HepG2 (cell line): ENCODE data around the gene TTC28. TPM values are rescaled to one million over a fixed set of nuclear protein-coding genes. Genes with fewer than 3 reads are reported as not detected.

ENCODE experiments used
- ATAC-seq: fragments of 200-7000 bp; cut with Tn5 transposase; 3 replicates; pipeline ENCODE4 v1.9.1; 2020; ENCODE audit warnings: mild to moderate bottlenecking, moderate library complexity
- BruUV-seq: library from RNA; stranded (reverse); fragments of 400-500 nt; replicated peaks from 2 replicates; lab custom pipeline; 2021; lab: Mats Ljungman, UMichigan
- CTCF ChIA-PET: fragments of 300-600 bp; formaldehyde crosslinking; extraction: SDS; loops from one replicate; lab custom pipeline; 2021; ENCODE audit warnings: low total read pairs, inconsistent platforms, low intra/inter-chr PET ratio; lab: Yijun Ruan, JAX
- POLR2A ChIA-PET: fragments of 350-600 bp; sonication (Branson Sonifier 250); formaldehyde crosslinking; loops from one replicate; lab custom pipeline; 2020; ENCODE audit warnings: antibody characterized with exemption, inconsistent platforms; lab: Yijun Ruan, JAX
- DNase-seq: peaks from one replicate; pipeline ENCODE4 v3.0.0-alpha.2; 2015; ENCODE audit warnings: low spot score
- FAIRE-seq: peaks from 3 replicates; lab custom pipeline; 2011; peaks lifted over from hg19 to GRCh38; lab: Jason Lieb, UNC
- H2AFZ ChIP-seq: one replicate; pipeline ENCODE4 v1.6.1; 2011; ENCODE audit warnings: low read length, inconsistent platforms
- H3K27ac ChIP-seq: fragments of 300-600 bp; 3 replicates; pipeline ENCODE4 v1.8.0; 2011; ENCODE audit warnings: mixed run types, mild to moderate bottlenecking, mixed read lengths, low read length, inconsistent platforms; ENCODE audit not compliant: insufficient read depth; ENCODE audit errors: extremely low read length
- H3K27me3 ChIP-seq, 2 experiments: fragments of 200-600 bp in 1 of 2; 2 replicates in 1 of 2; 3 replicates in 1 of 2; pipeline versions ENCODE4 v1.6.0 to v1.8.0; 2011; ENCODE audit warnings: low read length in 2 of 2, mild to moderate bottlenecking in 2 of 2, moderate library complexity in 2 of 2, inconsistent platforms in 1 of 2; ENCODE audit not compliant: insufficient read depth in 2 of 2, control insufficient read depth in 1 of 2
- H3K36me3 ChIP-seq, 2 experiments: fragments of 200-600 bp in 1 of 2; replicated peaks in 1 of 2; 2 replicates in 1 of 2; 3 replicates in 1 of 2; pipeline versions ENCODE4 v1.5.1 to v1.8.0; 2011; ENCODE audit warnings: low read length in 2 of 2, inconsistent platforms in 1 of 2; ENCODE audit not compliant: insufficient read depth in 2 of 2, control insufficient read depth in 1 of 2
- H3K4me1 ChIP-seq: 2 replicates; pipeline ENCODE4 v1.5.1; 2012; ENCODE audit warnings: low read length, inconsistent platforms; ENCODE audit not compliant: insufficient read depth
- H3K4me2 ChIP-seq: 2 replicates; pipeline ENCODE4 v1.6.0; 2011; ENCODE audit warnings: low read depth, low read length, inconsistent platforms
- H3K4me3 ChIP-seq, 3 experiments: fragments of 200-600 bp in 1 of 3; sonication (generic), shearing (Covaris generic) in 1 of 3; replicated peaks in 1 of 3; 2 replicates each; pipeline ENCODE4 v1.5.1; 2011 to 2016; ENCODE audit warnings: low read length in 3 of 3, inconsistent platforms in 2 of 3, low read depth in 2 of 3, mild to moderate bottlenecking in 2 of 3, control low read depth in 1 of 3, mixed read lengths in 1 of 3; ENCODE audit not compliant: insufficient read depth in 1 of 3
- H3K79me2 ChIP-seq: one replicate; pipeline ENCODE4 v1.6.1; 2011; ENCODE audit warnings: low read length, inconsistent platforms; ENCODE audit not compliant: insufficient read depth
- H3K9ac ChIP-seq: 2 replicates; pipeline ENCODE4 v1.6.0; 2011; ENCODE audit warnings: mild to moderate bottlenecking, low read depth, low read length, inconsistent platforms; ENCODE audit not compliant: insufficient read depth
- H3K9me3 ChIP-seq: 2 replicates; pipeline ENCODE4 v1.5.1; 2012; ENCODE audit warnings: mild to moderate bottlenecking, low read length
- H4K20me1 ChIP-seq: 2 replicates; pipeline ENCODE4 v1.6.0; 2011; ENCODE audit warnings: inconsistent platforms, mild to moderate bottlenecking, low read length, moderate library complexity; ENCODE audit not compliant: insufficient read depth
- AHR ChIP-seq: IDR thresholded peaks from 2 replicates; pipeline ENCODE4 v1.6.1; 2018; ENCODE audit warnings: missing genetic modification reagents, missing compliant biosample characterization
- DBP ChIP-seq: sonication (generic); formaldehyde crosslinking; IDR thresholded peaks from 2 replicates; pipeline ENCODE4 v1.4.0; 2020; ENCODE audit warnings: missing genetic modification reagents; ENCODE audit errors: not compliant biosample characterization
- GATAD1 ChIP-seq: IDR thresholded peaks from 2 replicates; pipeline ENCODE4 v1.6.1; 2016; ENCODE audit warnings: missing genetic modification reagents, missing compliant biosample characterization
- HCFC1 ChIP-seq: fragments of 150-350 bp; IDR thresholded peaks from 2 replicates; pipeline ENCODE4 v1.6.1; 2014; ENCODE audit warnings: low read depth, low read length
- HDAC2 ChIP-seq: sonication (generic); formaldehyde crosslinking; IDR thresholded peaks from 2 replicates; pipeline ENCODE4 v1.4.0; 2020; ENCODE audit warnings: missing genetic modification reagents
- HES4 ChIP-seq: sonication (generic); formaldehyde crosslinking; IDR thresholded peaks from 2 replicates; pipeline ENCODE4 v1.9.0; 2021; ENCODE audit warnings: mild to moderate bottlenecking, missing genetic modification reagents, borderline replicate concordance
- KDM2A ChIP-seq: sonication (generic); formaldehyde crosslinking; IDR thresholded peaks from 2 replicates; pipeline ENCODE4 v1.4.0; 2020; ENCODE audit warnings: low read depth, missing genetic modification reagents, borderline replicate concordance
- KDM6A ChIP-seq: IDR thresholded peaks from 2 replicates; pipeline ENCODE4 v1.6.1; 2016; ENCODE audit warnings: low read depth
- MED13 ChIP-seq: sonication (generic); formaldehyde crosslinking; IDR thresholded peaks from 2 replicates; pipeline ENCODE4 v1.5.0; 2020; ENCODE audit warnings: missing genetic modification reagents
- MEIS2 ChIP-seq: sonication (generic); formaldehyde crosslinking; IDR thresholded peaks from 2 replicates; pipeline ENCODE4 v1.9.0; 2021; ENCODE audit warnings: mild to moderate bottlenecking, missing genetic modification reagents
- NFE2L1 ChIP-seq: sonication (generic); formaldehyde crosslinking; IDR thresholded peaks from 2 replicates; pipeline ENCODE4 v1.4.0; 2020; ENCODE audit warnings: missing genetic modification reagents, mild to moderate bottlenecking, borderline replicate concordance
- RCOR2 ChIP-seq: IDR thresholded peaks from 2 replicates; pipeline ENCODE4 v1.6.1; 2016; ENCODE audit warnings: missing biosample characterization, missing genetic modification reagents
- SAP130 ChIP-seq: IDR thresholded peaks from 2 replicates; pipeline ENCODE4 v1.6.1; 2016; ENCODE audit warnings: low read depth
- SOX13 ChIP-seq, 3 experiments: fragments of 450-650 bp in 1 of 3; sonication (generic) in 1 of 3; formaldehyde crosslinking in 1 of 3; IDR thresholded peaks in 2 of 3; conservative IDR thresholded peaks in 1 of 3; 2 replicates each; pipeline versions ENCODE4 v1.5.0 to v1.6.1; 2016 to 2020; ENCODE audit warnings: antibody characterized with exemption in 1 of 3, mild to moderate bottlenecking in 1 of 3, missing compliant biosample characterization in 1 of 3, missing genetic modification reagents in 1 of 3, moderate library complexity in 1 of 3
- SSRP1 ChIP-seq: IDR thresholded peaks from 2 replicates; pipeline ENCODE4 v1.6.1; 2016; ENCODE audit warnings: control low read depth
- TBP ChIP-seq: sonication (generic); formaldehyde crosslinking; IDR thresholded peaks from 2 replicates; pipeline ENCODE4 v1.5.0; 2020; ENCODE audit warnings: missing genetic modification reagents
- ZBTB1 ChIP-seq: sonication (generic); formaldehyde crosslinking; IDR thresholded peaks from 2 replicates; pipeline ENCODE4 v1.4.0; 2020; ENCODE audit warnings: missing genetic modification reagents, borderline replicate concordance
- ZNF17 ChIP-seq: sonication (generic); formaldehyde crosslinking; IDR thresholded peaks from 2 replicates; pipeline ENCODE4 v1.5.0; 2020; ENCODE audit warnings: mild to moderate bottlenecking, missing genetic modification reagents
- ZNF282 ChIP-seq: fragments of 450-650 bp; IDR thresholded peaks from 2 replicates; pipeline ENCODE4 v1.6.1; 2018; ENCODE audit not compliant: partially characterized antibody
- ZNF513 ChIP-seq: sonication (generic); formaldehyde crosslinking; conservative IDR thresholded peaks from 2 replicates; pipeline ENCODE4 v1.5.0; 2020; ENCODE audit warnings: missing genetic modification reagents
- ZNF563 ChIP-seq: sonication (generic); formaldehyde crosslinking; IDR thresholded peaks from 2 replicates; pipeline ENCODE4 v1.8.0; 2022; ENCODE audit warnings: mild to moderate bottlenecking, moderate library complexity, missing genetic modification reagents
- ZNF614 ChIP-seq: IDR thresholded peaks from 2 replicates; pipeline ENCODE4 v1.6.1; 2018; ENCODE audit warnings: missing biosample characterization, missing genetic modification reagents, inconsistent platforms, borderline replicate concordance
- ZNF780A ChIP-seq: sonication (generic); formaldehyde crosslinking; IDR thresholded peaks from 2 replicates; pipeline ENCODE4 v1.8.0; 2022; ENCODE audit warnings: mild to moderate bottlenecking, missing genetic modification reagents, moderate library complexity
- WGBS: methylation state at CpG from one replicate; pipeline ENCODE4 v1.1.6; 2017; ENCODE audit warnings: low lambda C conversion rate; 5-methylcytosine and 5-hydroxymethylcytosine counted together
- in situ Hi-C: cut with HindIII; loops from 2 replicates; pipeline ENCODE4 v1.10.0; 2017; ENCODE audit warnings: low pct_unique_long_range_greater_than_20kb; ENCODE audit not compliant: extremely low pct_ligation_motif_present
- intact Hi-C: fragments of 100-400 bp; cut with micrococcal nuclease; formaldehyde crosslinking; loops from one replicate; pipeline ENCODE4 v1.10.0; 2022; ENCODE audit not compliant: unreplicated experiment
- polyA plus RNA-seq, 8 experiments: library from polyadenylated mRNA; depleted of rRNA in 3 of 8; stranded (reverse) in 7 of 8; unstranded in 1 of 8; fragments of >200 nt; fragmentation: Illumina TruSeq in 4 of 8; extraction: Trizol in 4 of 8; gene quantifications; 2 replicates each; pipeline versions ENCODE4 v1.2.1 to v1.2.3, GENCODE V29; 2011 to 2016; ENCODE audit warnings: low read depth in 4 of 8, missing spikeins in 1 of 8, mixed read lengths in 1 of 8; ENCODE audit not compliant: insufficient read depth in 1 of 8
- total RNA-seq, 5 experiments: library from RNA; depleted of rRNA; stranded (reverse); fragments of >200 nt; fragmentation: Illumina TruSeq; extraction: Trizol; gene quantifications; 2 replicates each; pipeline ENCODE4 v1.2.3, GENCODE V29; 2016; ENCODE audit warnings: low read depth in 1 of 5

Gene TTC28
- total and polyA plus RNA-seq, 2 of the 13 experiments (the other 11 are each of a cell fraction or from before 2014, with no cell fraction given), result 4.2 to 13.1 TPM

GRCh38 chr22:28424427-28425080 lies 255.1 kb downstream of the TTC28 start (continued):
- TF ChIP-seq MED13 (no peak), NFE2L1 (CRISPR knock-in tag) (no peak), HDAC2 (peak; percentile 62; the same call in 1 of the 2 replicates), SAP130 (peak; percentile 64), HCFC1 (no peak), SOX13 (IDR thresholded peaks at IDR 0.05) (peak; percentile 97), SOX13 (CRISPR knock-in tag; conservative IDR thresholded peaks at IDR 0.05 in 1 of 2, IDR thresholded peaks at IDR 0.05 in 1 of 2) (peak in 1 of 2 experiments; percentile 100; a peak in 2 of 4 replicates), DBP (no peak)
- TF ChIP-seq, all 625 proteins: peak for 55

GRCh38 chr22:28419919-28420318 lies 259.7 kb downstream of the TTC28 start:
- TF ChIP-seq ZBTB1 (CRISPR knock-in tag) (no peak), HES4 (CRISPR knock-in tag) (no peak), ZNF282 (no peak), ZNF780A (CRISPR knock-in tag) (no peak), KDM6A (CRISPR knock-in tag) (no peak), RCOR2 (CRISPR knock-in tag) (no peak), SAP130 (no peak), KDM2A (no peak), AHR (CRISPR knock-in tag) (no peak), TBP (no peak), MEIS2 (CRISPR knock-in tag) (no peak), GATAD1 (CRISPR knock-in tag) (no peak), ZNF17 (CRISPR knock-in tag) (no peak), SSRP1 (no peak), ZNF614 (CRISPR knock-in tag) (no peak), ZNF513 (CRISPR knock-in tag) (no peak), ZNF563 (CRISPR knock-in tag) (no peak)
- H3K36me3 ChIP-seq, result no peaks in the 10 kb centered on the region
- intact Hi-C loops, result no loop called here
- BruUV-seq, result no TSS peak
- no peaks in the 10 kb centered on the region for H3K9me3 ChIP-seq
- ChIA-PET CTCF (no interaction called here), POLR2A (no interaction called here)
- no peak overlapping the region for H3K4me3 ChIP-seq
- H3K4me2 ChIP-seq, result no peak overlapping the region
- H3K79me2 ChIP-seq, result no peaks in the 10 kb centered on the region
- FAIRE-seq (no peak), DNase-seq (no peak), ATAC-seq (no peak)
- no peak overlapping the region for H2AFZ ChIP-seq
- in situ Hi-C loops, result no loop called here
- H3K27ac ChIP-seq, result no peak overlapping the region
- H4K20me1 ChIP-seq, result peaks cover 14% of the 10 kb centered on the region
- no peaks in the 10 kb centered on the region for H3K27me3 ChIP-seq
- peaks cover 6% of the 10 kb centered on the region for H3K4me1 ChIP-seq
- no peak overlapping the region for H3K9ac ChIP-seq
- WGBS, result 98% methylated on average over 2 of the region's 2 CpGs
